BJ (cell line): Measurements from ENCODE around the gene TRAP1. TPM values are rescaled to one million over a fixed set of nuclear protein-coding genes. Genes with fewer than 3 reads are reported as not detected.

Experiments
- CTCF ChIA-PET: fragments of 350-600 bp; formaldehyde crosslinking; extraction: SDS; loops from one replicate; lab custom pipeline; 2021; ENCODE audit warnings: antibody characterized with exemption, inconsistent platforms; lab: Yijun Ruan, JAX
- POLR2A ChIA-PET: fragments of 300-600 bp; sonication (Branson Sonifier 250); formaldehyde crosslinking; extraction: SDS; loops from one replicate; lab custom pipeline; 2021; ENCODE audit warnings: antibody characterized with exemption; lab: Charles Lee
- DNase-seq: peaks from one replicate; pipeline ENCODE4 v3.0.0-alpha.2; 2011; ENCODE audit warnings: low read depth
- H3K27me3 ChIP-seq: 2 replicates; pipeline ENCODE4 v1.6.0; 2011; ENCODE audit warnings: low read length; ENCODE audit not compliant: control insufficient read depth, insufficient read depth
- H3K36me3 ChIP-seq: 2 replicates; pipeline ENCODE4 v1.5.1; 2011; ENCODE audit warnings: low read length; ENCODE audit not compliant: control insufficient read depth, insufficient read depth
- H3K4me3 ChIP-seq: 2 replicates; pipeline ENCODE4 v1.5.1; 2011; ENCODE audit warnings: low read depth, mild to moderate bottlenecking, control low read depth, low read length
- CTCF ChIP-seq: IDR thresholded peaks from 2 replicates; pipeline ENCODE4 v1.5.1; 2011; ENCODE audit warnings: low read depth, mild to moderate bottlenecking, control low read depth, inconsistent platforms, low read length, moderate library complexity; ENCODE audit not compliant: insufficient read depth
- polyA plus RNA-seq: library from polyadenylated mRNA; depleted of rRNA; stranded (reverse); fragments of >200 nt; gene quantifications from 2 replicates; pipeline ENCODE4 v1.2.3, GENCODE V29; 2011

TRAP1 gene
- polyA plus RNA-seq, 1 experiment, result 112 TPM

- CTCF ChIA-PET, result no interaction called here
- POLR2A ChIA-PET, result no interaction called here
- TF ChIP-seq CTCF, result no peak
- Histone ChIP-seq H3K27me3 (no peaks in the 10 kb centered on the region), H3K36me3 (peaks cover 3% of the 10 kb centered on the region; the same call in 1 of the 2 replicates), H3K4me3 (no peak overlapping the region)
- no peak for DNase-seq
These were observed 10.9 kb downstream of the TRAP1 start for GRCh38 chr16:3706253-3707012.

- no peak overlapping the region for H3K4me3 ChIP-seq
- no peak for DNase-seq
- TF ChIP-seq CTCF, result no peak
- H3K36me3 ChIP-seq, result peaks cover 3% of the 10 kb centered on the region; the same call in 1 of the 2 replicates
- ChIA-PET POLR2A (interaction anchor here (0.6 kb wide), 1 partner anchor 475 kb away, joined by 3 read pairs; no protein-coding TSS in a partner anchor), CTCF (interaction anchor here (3.0 kb wide), 1 partner anchor 11 kb away, joined by 17 read pairs; no protein-coding TSS in a partner anchor)
- H3K27me3 ChIP-seq, result no peaks in the 10 kb centered on the region
These were observed 15.2 kb downstream of the TRAP1 start for GRCh38 chr16:3702082-3702481.

- no peak overlapping the region for H3K4me3 ChIP-seq
- DNase-seq, result no peak
- H3K36me3 ChIP-seq, result peaks cover 3% of the 10 kb centered on the region; the same call in 1 of the 2 replicates
- TF ChIP-seq CTCF, result no peak
- ChIA-PET CTCF (interaction anchor here (0.8 to 3.0 kb wide), 2 partner anchors 11 to 12 kb away, joined by 3 to 17 read pairs; no protein-coding TSS in a partner anchor), POLR2A (no interaction called here)
- no peaks in the 10 kb centered on the region for H3K27me3 ChIP-seq
These were observed 15.8 kb downstream of the TRAP1 start for GRCh38 chr16:3701531-3701930.

GRCh38 chr16:3698941-3699340, 18.4 kb downstream of the TRAP1 start:
- no peak for TF ChIP-seq CTCF
- no peak overlapping the region for H3K4me3 ChIP-seq
- no peak for DNase-seq
- no peaks in the 10 kb centered on the region for H3K27me3 ChIP-seq
- ChIA-PET POLR2A (no interaction called here), CTCF (interaction anchor here (3.0 kb wide), 1 partner anchor 8 kb away, joined by 17 read pairs; no protein-coding TSS in a partner anchor)
- H3K36me3 ChIP-seq, result peaks cover 3% of the 10 kb centered on the region; the same call in 1 of the 2 replicates

DNA sequence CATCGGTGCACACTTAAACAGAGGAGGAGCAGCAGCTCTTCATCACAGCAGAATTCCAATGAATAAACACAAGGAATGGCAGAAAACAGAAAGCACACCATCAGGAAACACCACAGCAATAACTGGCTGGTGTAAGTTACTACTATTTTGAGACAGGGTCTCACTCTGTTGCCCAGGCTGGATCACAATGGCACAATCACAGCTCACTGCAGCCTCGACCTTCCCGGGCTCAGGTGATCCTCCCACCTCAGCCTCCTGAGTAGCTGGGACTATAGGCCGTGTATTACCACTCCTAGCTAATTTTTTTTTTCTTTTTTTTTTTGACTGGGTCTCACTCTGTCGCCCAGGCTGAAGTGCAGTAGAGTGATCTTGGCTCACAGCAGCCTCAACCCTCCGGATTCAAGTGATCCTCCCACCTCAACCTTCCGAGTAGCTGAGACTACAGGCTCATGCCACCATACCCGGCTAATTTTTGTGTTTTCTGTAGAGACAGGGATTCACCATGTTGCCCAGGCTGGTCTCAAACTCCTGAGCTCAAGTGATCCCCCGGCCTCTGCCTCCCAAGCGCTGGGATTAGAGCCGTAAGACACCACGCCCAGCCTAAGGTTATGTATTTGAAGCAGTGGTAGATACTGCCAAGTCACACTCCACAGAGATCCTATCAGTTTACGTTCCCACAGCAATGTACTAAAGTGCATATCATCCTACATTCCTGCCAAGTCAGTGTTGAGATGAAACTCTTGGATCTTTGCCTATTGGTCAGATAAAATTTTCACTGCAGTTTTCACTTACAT, 20.7 kb downstream of the TRAP1 start:
- CTCF ChIA-PET, result no interaction called here
- no peaks in the 10 kb centered on the region for H3K27me3 ChIP-seq
- no peaks in the 10 kb centered on the region for H3K36me3 ChIP-seq
- peak; percentile 86 for DNase-seq
- H3K4me3 ChIP-seq, result no peak overlapping the region
- POLR2A ChIA-PET, result no interaction called here
- no peak for TF ChIP-seq CTCF
